ENCODE data around the gene ELFN1.

ELFN1 gene

GRCh38 chr7:1696671-1697498 lies 26.8 kb downstream of the ELFN1 start:
- DNase-seq: no peak

GRCh38 chr7:1697499-1698125 lies 27.5 kb downstream of the ELFN1 start:
- no peak for DNase-seq

- DNase-seq: no peak
These were observed 28.1 kb downstream of the ELFN1 start for GRCh38 chr7:1698201-1698600.

DNA sequence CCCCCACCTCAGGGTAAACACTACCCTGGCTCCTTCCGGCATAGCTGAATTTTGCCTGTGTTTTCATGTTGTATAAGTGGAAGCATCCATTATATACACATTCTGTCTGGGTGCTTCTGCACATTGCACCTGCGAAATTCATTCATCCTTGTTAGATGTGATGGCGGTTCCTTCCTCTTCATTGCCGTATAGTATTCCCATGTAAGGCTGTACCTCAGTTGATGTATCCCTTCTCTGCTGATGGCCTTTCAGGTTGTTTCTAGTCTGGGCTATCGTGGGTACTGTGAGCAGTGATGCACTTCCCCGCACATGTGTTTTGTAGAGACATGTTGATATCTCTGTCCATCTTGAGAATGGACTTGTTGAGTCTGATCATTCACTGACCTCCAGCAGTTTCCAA lies 28.9 kb downstream of the ELFN1 start:
- no peak for DNase-seq

DNA sequence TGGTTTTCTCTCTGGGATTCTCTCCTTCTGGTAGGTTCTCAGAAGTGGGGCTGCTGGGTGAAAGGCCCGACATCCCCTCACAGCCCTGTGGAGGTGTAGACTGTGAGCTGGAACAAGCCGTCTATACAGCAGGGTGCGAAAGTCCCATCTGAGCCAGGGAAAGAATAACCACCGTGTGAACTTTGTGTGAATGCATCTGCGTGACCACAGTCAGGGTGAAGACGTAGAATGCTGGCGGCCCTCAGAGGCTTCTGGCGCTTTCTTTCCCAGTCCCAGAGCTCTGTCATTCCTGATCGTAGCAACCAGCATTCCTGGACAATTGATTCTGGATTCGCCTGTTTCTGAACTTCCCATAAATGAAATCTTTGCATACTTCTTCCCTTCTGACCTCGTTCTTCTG lies 30.0 kb downstream of the ELFN1 start:
- no peak for DNase-seq

DNA sequence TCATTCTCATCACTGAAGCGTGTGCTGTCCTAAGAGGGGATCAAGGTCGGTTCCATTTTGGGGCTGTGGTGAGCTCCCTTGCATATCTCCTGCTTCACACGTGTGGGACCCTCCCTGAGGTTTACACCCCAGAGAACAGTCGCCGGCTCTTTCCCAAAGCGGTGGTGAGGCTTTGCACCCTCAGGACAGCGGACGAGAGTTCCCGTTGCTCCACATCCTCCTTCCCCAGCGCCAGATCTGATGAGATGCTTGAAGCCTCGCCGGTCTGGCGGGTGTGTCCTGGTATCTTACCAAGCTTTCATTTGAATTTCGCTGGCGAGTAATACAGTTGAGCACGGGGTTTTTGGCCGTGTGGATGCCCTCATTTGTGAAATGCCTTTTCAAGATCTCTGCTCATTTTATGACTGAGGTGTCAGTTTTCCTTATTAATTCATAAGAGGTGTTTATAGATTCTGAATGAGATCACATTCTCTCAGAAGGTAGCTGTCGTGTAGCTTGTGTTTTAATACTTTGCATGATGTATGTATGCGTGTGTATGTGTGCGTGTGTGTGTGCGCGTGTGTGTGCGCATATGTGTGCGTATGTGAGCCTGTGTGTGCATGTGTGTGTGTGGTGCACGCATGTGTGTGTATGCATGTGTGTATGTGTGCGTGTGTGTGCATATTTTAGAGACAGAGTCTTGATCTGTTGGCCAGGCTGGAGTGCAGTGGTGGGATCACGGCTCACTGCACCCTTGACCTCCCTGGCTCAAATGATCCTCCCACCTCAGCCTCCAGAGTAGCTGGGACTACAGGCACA lies 30.7 kb downstream of the ELFN1 start:
- no peak for DNase-seq

GRCh38 chr7:1702652-1703051 lies 32.6 kb downstream of the ELFN1 start:
- no peak for DNase-seq

GRCh38 chr7:1703441-1703840 lies 33.4 kb downstream of the ELFN1 start:
- DNase-seq: no peak

DNA sequence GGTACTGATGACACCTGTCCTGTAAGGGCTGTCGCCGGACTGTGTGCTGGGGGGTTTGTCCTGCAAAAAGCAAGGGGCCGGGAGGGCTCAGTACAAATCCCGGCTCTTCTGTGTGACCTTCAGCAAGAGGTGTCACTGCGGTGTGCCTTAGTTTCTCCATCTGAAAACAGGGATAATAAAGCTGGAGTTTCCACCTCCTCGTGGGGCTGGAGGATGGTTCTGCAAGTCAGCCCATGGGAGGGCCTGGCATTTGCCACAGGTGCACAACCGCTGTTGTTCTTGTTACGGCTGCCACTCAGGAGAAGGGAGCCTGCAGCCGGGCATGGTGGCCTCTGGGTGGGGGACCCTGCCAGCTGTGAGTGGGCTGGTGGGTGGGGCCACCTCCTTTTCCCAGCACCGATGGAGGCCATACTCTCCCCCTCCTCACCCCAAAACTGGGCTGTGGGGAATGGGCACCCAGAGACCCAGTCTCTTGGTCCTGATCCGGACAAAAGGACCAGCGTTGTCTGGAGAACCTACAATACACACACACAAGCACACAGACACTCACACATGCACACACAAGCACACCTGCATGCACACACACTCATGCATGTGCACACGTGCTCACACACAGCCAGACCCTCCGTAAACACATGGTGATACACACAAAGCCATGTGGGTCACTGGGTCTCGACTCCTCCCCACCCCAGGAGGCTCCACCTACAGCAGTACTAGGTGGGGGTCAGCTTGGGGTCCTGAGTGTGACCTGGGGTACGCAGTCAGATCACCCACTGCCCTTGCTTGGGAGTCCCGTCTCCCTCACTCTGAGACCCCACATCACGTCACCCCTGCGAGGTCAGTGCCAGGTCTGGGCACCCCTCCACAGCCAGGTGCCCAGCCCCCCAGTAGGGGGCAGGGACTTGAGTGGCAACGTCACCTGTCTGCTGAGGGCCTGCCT lies 34.1 kb downstream of the ELFN1 start:
- no peak for DNase-seq

- no peak for DNase-seq
These were observed 35.0 kb downstream of the ELFN1 start for GRCh38 chr7:1704811-1705738.

GRCh38 chr7:1705856-1706255 lies 35.8 kb downstream of the ELFN1 start:
- no peak for DNase-seq

GRCh38 chr7:1706381-1706720 lies 36.3 kb downstream of the ELFN1 start:
- DNase-seq: no peak

DNA sequence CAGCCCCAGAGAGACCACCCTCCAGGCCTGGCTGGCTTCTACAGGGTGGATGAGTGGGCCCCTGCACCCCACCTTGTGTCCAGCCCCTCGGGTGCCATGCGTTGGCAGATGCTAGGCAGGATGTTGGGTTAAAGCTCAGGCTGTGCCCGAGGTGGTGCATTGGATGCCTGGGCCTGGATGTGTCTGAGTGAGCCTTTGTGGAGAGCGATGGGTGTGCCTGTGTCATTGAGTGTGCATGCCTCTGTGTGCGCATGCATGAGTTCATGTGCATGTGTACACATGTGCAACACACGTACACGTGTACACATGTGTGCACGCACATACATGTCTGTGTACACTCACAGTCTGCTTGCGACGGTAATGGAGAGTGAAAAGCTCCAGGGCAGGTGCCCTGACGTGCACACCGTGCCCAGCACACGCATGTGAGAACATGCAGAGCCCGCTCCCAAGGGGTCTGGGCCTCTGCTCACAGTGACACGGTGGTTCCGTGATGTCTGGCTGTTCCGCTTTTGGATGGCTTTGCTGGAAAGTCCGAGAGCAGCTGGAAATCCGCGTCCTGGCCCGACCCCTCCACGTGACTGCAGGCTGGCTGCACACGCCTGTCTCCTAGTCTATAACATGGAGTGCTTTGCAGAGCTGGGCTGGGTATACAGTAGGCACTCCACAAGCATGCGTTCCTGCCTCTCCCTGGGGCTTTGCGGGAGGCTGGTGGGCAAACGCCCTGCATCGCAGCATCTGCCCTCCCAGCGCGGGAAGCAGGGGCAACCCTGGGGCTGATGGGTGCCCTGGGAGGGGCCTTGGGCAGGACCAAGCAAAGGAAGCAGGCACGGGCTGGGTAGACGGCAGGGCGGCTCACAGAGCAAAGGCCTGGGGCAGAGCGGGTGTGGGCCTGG lies 36.9 kb downstream of the ELFN1 start:
- DNase-seq: no peak

DNA sequence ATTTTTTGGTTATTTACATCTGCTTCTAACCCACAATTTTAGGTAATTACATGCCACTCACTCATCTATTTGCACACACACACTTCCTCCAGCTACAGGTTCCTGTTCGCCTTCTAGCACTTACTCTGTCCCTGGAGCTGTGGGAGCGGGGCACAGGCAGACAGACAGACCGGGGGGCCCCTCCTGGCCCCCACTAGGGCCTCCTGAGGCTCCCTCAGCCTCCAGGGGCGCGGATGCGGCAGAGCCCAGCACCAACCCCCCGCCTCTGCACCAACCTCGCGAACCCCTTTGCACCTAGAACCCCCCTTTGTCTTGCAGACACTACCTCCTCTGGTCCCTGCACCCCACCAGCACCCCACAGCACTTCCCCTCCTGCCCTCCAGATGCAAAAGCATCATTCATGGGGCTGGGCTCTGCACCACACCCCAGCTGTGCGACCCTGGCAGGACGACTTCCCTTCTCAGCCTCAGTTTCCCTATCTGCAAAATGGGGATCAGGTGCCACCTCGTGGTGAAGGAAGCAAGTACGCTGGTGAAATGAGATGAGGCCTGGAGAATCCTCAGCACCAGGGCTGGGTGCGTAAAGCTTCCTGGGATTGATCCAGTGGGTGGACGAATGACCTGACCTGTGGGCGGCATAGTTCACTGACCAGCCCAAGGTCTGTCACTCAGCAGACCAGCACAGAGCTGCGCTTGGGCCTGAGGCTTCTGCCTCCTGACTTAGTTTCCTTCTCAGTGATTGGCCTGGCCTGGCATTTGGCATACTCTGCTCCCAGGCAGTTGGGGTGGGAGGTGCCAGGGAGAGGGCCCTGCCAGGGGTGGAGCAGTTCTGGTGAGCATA lies 37.9 kb downstream of the ELFN1 start:
- no peak for DNase-seq

GRCh38 chr7:1708596-1709251 lies 38.6 kb downstream of the ELFN1 start:
- no peak for DNase-seq

DNA sequence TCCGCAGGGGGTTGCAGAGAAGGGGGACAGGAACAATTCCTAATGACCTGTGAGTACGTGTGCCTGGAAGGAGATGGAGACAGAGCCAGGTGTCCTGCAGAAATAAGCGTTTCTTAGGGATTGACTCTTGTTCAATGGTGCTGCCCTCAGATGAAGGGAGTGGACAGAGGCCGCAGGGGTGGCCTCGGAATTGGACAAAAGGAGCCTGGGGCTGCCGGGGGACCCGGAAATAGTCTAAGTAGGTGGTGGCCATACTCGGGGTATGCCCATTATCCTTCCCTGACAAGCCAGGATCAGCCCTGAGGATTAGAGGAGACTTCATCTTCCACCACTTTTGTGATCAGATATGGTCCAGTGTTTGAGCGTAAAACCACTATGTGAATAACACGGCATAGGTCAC lies 39.2 kb downstream of the ELFN1 start:
- DNase-seq: no peak

- DNase-seq: no peak
These were observed 39.8 kb downstream of the ELFN1 start for GRCh38 chr7:1709900-1710299.

GRCh38 chr7:1710936-1711335 lies 40.9 kb downstream of the ELFN1 start:
- DNase-seq: no peak

DNA sequence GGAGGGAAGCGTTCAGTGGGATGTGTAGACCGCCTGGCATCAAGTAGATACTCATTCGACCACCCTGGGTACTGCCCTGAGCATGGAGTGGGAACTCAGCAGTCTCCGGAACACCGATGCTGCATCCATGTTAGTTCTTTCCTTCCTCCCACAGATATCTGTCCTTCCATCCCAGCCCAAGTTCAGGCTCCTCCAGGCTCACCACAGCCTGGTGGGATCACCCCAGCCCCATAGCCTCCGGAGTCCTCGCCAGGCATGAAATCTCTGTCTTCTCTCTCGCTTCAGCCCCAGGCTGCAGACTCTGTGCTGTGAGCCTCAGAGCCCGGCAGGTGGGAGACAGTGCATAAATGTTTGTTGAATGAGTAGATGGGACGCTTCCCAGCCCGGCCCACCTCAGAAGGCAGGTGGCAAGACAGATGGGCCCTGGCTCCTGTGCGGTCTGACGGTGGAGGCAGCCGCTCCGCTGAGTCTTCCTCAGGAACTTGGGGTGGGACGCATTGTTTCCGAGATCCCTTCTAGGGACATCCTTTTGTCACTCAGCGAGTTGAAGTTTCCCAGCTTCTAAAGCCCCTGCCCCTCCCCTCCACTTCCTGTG lies 42.9 kb downstream of the ELFN1 start:
- no peak for DNase-seq

Measured in activated T-cell treated with anti-CD3 and anti-CD28 coated beads for 4 hours (primary cell).